IPS-18a (cell line): ENCODE results near the gene DCLK2.

Experiments used
- H3K27ac ChIP-seq: one replicate; pipeline ENCODE4 v1.5.1; 2013; ENCODE audit warnings: low read length
- H3K27me3 ChIP-seq: one replicate; pipeline ENCODE4 v1.6.1; 2013; ENCODE audit warnings: mild to moderate bottlenecking, low read length; ENCODE audit not compliant: control insufficient read depth, insufficient read depth
- H3K36me3 ChIP-seq: one replicate; pipeline ENCODE4 v1.6.1; 2013; ENCODE audit warnings: low read depth, low read length; ENCODE audit not compliant: control insufficient read depth
- H3K4me1 ChIP-seq: one replicate; pipeline ENCODE4 v1.6.1; 2013; ENCODE audit warnings: low read depth, low read length; ENCODE audit not compliant: control insufficient read depth
- H3K4me3 ChIP-seq: one replicate; pipeline ENCODE4 v1.5.1; 2013; ENCODE audit warnings: low read length
- H3K9ac ChIP-seq: one replicate; pipeline ENCODE4 v1.6.1; 2013; ENCODE audit warnings: mild to moderate bottlenecking, low read length, moderate library complexity
- H3K9me3 ChIP-seq: one replicate; pipeline ENCODE4 v1.6.1; 2013; ENCODE audit warnings: low read depth, low read length; ENCODE audit not compliant: control insufficient read depth

DCLK2 gene

GRCh38 chr4:150256225-150256620 is 178.0 kb downstream of the DCLK2 start:
- no peaks in the 10 kb centered on the region for H3K27me3 ChIP-seq
- H3K9ac ChIP-seq = no peak overlapping the region
- no peaks in the 10 kb centered on the region for H3K36me3 ChIP-seq
- no peaks in the 10 kb centered on the region for H3K9me3 ChIP-seq
- H3K4me1 ChIP-seq = peaks cover 10% of the 10 kb centered on the region
- no peak overlapping the region for H3K27ac ChIP-seq
- H3K4me3 ChIP-seq = no peak overlapping the region

GRCh38 chr4:150256841-150257730 is 178.8 kb downstream of the DCLK2 start:
- Histone ChIP-seq H3K9me3 (no peaks in the 10 kb centered on the region), H3K4me1 (peaks cover 10% of the 10 kb centered on the region), H3K27ac (no peak overlapping the region), H3K27me3 (no peaks in the 10 kb centered on the region), H3K36me3 (no peaks in the 10 kb centered on the region), H3K4me3 (no peak overlapping the region), H3K9ac (no peak overlapping the region)

DNA sequence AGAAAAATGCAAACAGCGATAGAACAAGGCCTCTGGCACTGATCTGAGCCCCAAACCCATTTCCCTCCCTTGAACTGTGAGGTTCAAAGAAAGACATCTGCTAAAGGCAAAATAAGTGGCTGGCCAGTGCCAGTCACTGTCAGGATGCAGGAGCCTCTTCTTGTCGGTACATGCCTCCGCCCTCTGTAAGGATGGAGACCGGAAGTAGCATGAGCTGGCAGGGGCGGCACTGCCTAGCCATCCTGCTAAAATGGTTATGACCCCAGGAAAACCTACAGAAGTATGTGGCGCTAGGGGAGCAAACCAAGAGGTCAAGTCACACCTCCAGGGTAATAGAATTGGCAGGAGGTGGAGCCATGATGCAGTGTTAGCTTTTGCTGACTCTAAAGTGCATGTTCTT is 180.3 kb downstream of the DCLK2 start:
- Histone ChIP-seq H3K9me3 (no peaks in the 10 kb centered on the region), H3K9ac (no peak overlapping the region), H3K36me3 (no peaks in the 10 kb centered on the region), H3K4me1 (peaks cover 10% of the 10 kb centered on the region), H3K27ac (no peak overlapping the region), H3K4me3 (no peak overlapping the region), H3K27me3 (no peaks in the 10 kb centered on the region)

DNA sequence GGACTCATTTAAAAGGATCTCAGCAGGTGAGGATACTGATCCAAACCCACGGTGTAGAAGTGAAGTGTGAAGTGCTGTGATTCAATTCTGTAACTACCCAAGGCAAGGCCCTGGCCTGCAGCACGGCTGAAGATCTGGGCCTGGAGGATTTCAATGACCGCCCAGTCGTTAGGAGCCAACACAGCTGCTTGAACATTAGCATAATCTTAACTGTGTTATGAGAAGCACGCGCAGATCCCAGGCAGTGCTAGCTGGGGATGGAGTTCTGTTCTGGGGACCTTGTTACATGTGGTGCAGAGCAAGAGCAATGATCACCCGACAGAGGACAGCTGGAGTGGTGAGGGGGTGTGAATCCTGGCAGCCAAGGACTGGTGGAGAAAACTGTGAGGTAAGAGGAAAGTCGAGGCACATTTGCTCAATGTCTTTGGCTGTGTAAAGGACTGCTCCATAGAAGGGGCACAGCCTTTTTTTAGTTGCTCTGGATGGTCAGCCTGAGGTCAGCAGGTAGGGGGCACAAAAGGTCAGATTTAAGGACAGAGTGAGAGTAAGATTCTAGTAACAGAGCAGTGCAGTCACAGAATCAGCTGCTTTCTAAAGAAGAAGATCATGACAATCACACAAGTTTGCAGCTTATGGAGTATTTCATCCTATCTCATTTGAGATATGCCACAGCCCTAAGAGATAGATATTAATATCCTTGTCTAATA is 181.8 kb downstream of the DCLK2 start:
- H3K27ac ChIP-seq = no peak overlapping the region
- H3K4me3 ChIP-seq = no peak overlapping the region
- H3K9ac ChIP-seq = no peak overlapping the region
- peaks cover 10% of the 10 kb centered on the region for H3K4me1 ChIP-seq
- no peaks in the 10 kb centered on the region for H3K36me3 ChIP-seq
- H3K27me3 ChIP-seq = no peaks in the 10 kb centered on the region
- no peaks in the 10 kb centered on the region for H3K9me3 ChIP-seq

GRCh38 chr4:150261571-150261970 is 183.3 kb downstream of the DCLK2 start:
- Histone ChIP-seq H3K36me3 (no peaks in the 10 kb centered on the region), H3K4me3 (no peak overlapping the region), H3K27me3 (no peaks in the 10 kb centered on the region), H3K4me1 (peaks cover 8% of the 10 kb centered on the region), H3K9me3 (no peaks in the 10 kb centered on the region), H3K9ac (no peak overlapping the region), H3K27ac (no peak overlapping the region)

- Histone ChIP-seq H3K9ac (no peak overlapping the region), H3K36me3 (no peaks in the 10 kb centered on the region), H3K9me3 (no peaks in the 10 kb centered on the region), H3K27ac (no peak overlapping the region), H3K27me3 (no peaks in the 10 kb centered on the region), H3K4me3 (no peak overlapping the region), H3K4me1 (no peaks in the 10 kb centered on the region)
Measured at GRCh38 chr4:150262611-150263010, 184.4 kb downstream of the DCLK2 start.

DNA sequence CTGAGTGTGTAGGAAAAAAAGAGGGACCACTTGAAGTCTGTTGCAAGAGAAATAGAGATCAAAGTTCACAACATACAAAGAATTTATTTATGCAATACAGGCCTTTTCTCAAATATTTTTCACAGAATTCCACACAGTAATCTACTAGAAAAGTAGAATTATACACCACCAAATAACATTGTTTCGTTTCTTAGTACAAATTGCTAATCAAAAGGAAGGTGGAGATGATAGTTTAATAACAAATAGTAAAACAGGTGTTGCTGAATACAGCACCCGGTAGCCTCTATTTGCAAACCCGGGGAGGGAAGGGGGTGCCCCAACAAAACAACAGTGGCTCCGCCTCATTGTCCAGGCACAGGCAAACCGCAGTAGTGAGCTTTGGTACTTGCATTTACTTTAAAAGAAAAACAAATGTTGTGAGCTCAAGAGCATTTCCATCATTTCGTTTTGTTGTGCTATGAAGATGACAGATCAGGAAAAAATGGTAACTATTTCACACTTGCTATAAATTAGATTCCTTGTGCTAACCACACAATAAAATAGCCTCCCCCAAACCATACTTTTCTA is 186.4 kb downstream of the DCLK2 start:
- no peaks in the 10 kb centered on the region for H3K9me3 ChIP-seq
- no peak overlapping the region for H3K27ac ChIP-seq
- no peak overlapping the region for H3K4me3 ChIP-seq
- no peak overlapping the region for H3K9ac ChIP-seq
- H3K27me3 ChIP-seq = no peaks in the 10 kb centered on the region
- H3K36me3 ChIP-seq = no peaks in the 10 kb centered on the region
- no peaks in the 10 kb centered on the region for H3K4me1 ChIP-seq

- Histone ChIP-seq H3K9me3 (no peaks in the 10 kb centered on the region), H3K36me3 (no peaks in the 10 kb centered on the region), H3K27ac (no peak overlapping the region), H3K27me3 (no peaks in the 10 kb centered on the region), H3K4me3 (no peak overlapping the region), H3K4me1 (no peaks in the 10 kb centered on the region), H3K9ac (no peak overlapping the region)
Measured at GRCh38 chr4:150265806-150266205, 187.6 kb downstream of the DCLK2 start.

DNA sequence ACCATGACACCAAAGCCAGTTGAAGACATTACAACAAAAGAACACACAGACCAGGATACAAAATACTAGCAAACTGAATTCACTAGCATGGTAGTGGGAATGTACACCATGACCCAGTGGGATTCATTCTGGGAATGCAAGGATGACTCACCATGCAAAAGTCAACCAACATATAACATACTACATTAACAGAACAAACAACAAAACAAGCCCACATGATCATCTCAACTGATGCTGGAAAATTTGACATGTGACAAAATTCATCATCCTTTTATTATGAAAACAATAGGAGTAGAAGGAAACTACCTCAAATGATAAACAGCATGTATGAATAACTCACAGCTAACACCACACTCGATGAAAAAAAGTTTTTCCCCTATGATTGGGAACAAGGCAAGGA is 190.2 kb downstream of the DCLK2 start:
- H3K27ac ChIP-seq = no peak overlapping the region
- no peaks in the 10 kb centered on the region for H3K9me3 ChIP-seq
- H3K9ac ChIP-seq = no peak overlapping the region
- H3K4me1 ChIP-seq = no peaks in the 10 kb centered on the region
- H3K36me3 ChIP-seq = no peaks in the 10 kb centered on the region
- no peaks in the 10 kb centered on the region for H3K27me3 ChIP-seq
- no peak overlapping the region for H3K4me3 ChIP-seq

DNA sequence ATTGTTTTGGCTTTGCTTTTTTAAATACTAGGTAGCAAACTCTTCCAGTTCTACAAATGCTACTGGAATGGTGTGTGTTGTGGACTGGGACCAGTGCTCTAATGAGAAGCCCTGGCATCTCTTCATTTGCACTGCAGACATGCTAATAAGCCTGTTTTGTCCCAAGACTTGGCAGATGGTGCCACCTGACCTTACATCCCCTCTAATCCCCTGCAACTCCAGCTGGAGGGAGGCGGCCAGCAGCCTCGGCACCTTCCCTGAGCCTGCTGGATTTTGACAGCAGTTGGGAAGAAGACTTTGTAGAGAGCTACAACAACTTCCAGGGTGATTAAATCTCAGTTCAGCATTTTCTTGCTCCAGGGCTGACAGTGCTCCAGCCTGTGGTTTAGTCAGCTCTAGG is 200.0 kb downstream of the DCLK2 start:
- no peaks in the 10 kb centered on the region for H3K9me3 ChIP-seq
- H3K4me1 ChIP-seq = no peaks in the 10 kb centered on the region
- H3K36me3 ChIP-seq = no peaks in the 10 kb centered on the region

GRCh38 chr4:150280081-150280895 is 202.0 kb downstream of the DCLK2 start:
- Histone ChIP-seq H3K4me1 (no peaks in the 10 kb centered on the region), H3K9me3 (no peaks in the 10 kb centered on the region), H3K27me3 (no peaks in the 10 kb centered on the region), H3K36me3 (no peaks in the 10 kb centered on the region), H3K9ac (no peak overlapping the region), H3K27ac (no peak overlapping the region), H3K4me3 (no peak overlapping the region)

More for the DNA sequence above, 200.0 kb downstream of the DCLK2 start:
- H3K27me3 ChIP-seq = no peaks in the 10 kb centered on the region
- H3K9ac ChIP-seq = no peak overlapping the region
- no peak overlapping the region for H3K4me3 ChIP-seq
- H3K27ac ChIP-seq = no peak overlapping the region
